Stimulated activated naive CD8-positive, alpha-beta T cell treated with anti-CD3 and anti-CD28 coated beads, Interleukin-15, amount 100 ng/mL, for 72 hours (primary cell): Measurements from ENCODE around the gene DHCR7.

ENCODE experiments used
- ATAC-seq: fragments of 150-1000 bp; cut with Tn5 transposase; 2 replicates; pipeline ENCODE4 v1.10.0; 2021; ENCODE audit warnings: mild to moderate bottlenecking, moderate library complexity
- DNase-seq, 2 donors: peaks; one replicate each; pipeline ENCODE4 v3.0.0; 2021 to 2022
- H3K27ac Mint-ChIP-seq, 2 donors: one replicate each; pipeline ENCODE4 v1.8.0; 2022; ENCODE audit warnings: mild to moderate bottlenecking in 2 of 2, mixed read lengths in 2 of 2, moderate library complexity in 2 of 2
- H3K27me3 Mint-ChIP-seq: one replicate; pipeline ENCODE4 v1.8.0; 2022; ENCODE audit warnings: mixed read lengths
- H3K4me1 Mint-ChIP-seq: one replicate; pipeline ENCODE4 v1.8.0; 2022; ENCODE audit warnings: mild to moderate bottlenecking, mixed read lengths
- H3K4me3 Mint-ChIP-seq, 2 donors: one replicate each; pipeline ENCODE4 v1.8.0; 2022; ENCODE audit warnings: mild to moderate bottlenecking in 2 of 2, mixed read lengths in 2 of 2, moderate library complexity in 1 of 2
- H3K9me3 Mint-ChIP-seq, 2 donors: one replicate each; pipeline ENCODE4 v1.8.0; 2022; ENCODE audit warnings: mixed read lengths in 2 of 2

DHCR7 gene

GRCh38 chr11:71448257-71449171 is at the start of gene DHCR7:
Gene DHCR7 (minus strand): TSS chr11:71448393. CDS start chr11:71444952, 3,441 bp downstream.
- peak within 1 kb of the TSS; percentile 96 to 97 for H3K4me3 Mint-ChIP-seq
- H3K4me1 Mint-ChIP-seq = peaks cover 56% of the 10 kb centered on the region
- H3K27me3 Mint-ChIP-seq = no peaks in the 10 kb centered on the region
- peaks cover 0 to 7% of the 10 kb centered on the region in 2 donors for H3K9me3 Mint-ChIP-seq
- peak; percentile 88 for ATAC-seq
- H3K27ac Mint-ChIP-seq = peak within 1 kb of the TSS; percentile 89 to 96
- DNase-seq = peak; percentile 94 to 95

- Mint-ChIP-seq H3K27me3 (no peaks in the 10 kb centered on the region), H3K4me1 (no peaks in the 10 kb centered on the region), H3K9me3 (no peaks in the 10 kb centered on the region), H3K27ac (no peak overlapping the region), H3K4me3 (no peak overlapping the region)
- DNase-seq (no peak), ATAC-seq (no peak)
Observed at GRCh38 chr11:71496421-71496820, 48.2 kb upstream of the DHCR7 start.

- ATAC-seq (no peak), DNase-seq (no peak)
- Mint-ChIP-seq H3K4me3 (no peak overlapping the region), H3K4me1 (no peaks in the 10 kb centered on the region), H3K27ac (peak overlapping the region in 1 of 2 donors; percentile 84), H3K9me3 (no peaks in the 10 kb centered on the region), H3K27me3 (no peaks in the 10 kb centered on the region)
Observed at GRCh38 chr11:71495286-71496230, 47.4 kb upstream of the DHCR7 start.

- ATAC-seq (no peak), DNase-seq (no peak)
- H3K27ac Mint-ChIP-seq = peak overlapping the region in 1 of 2 donors; percentile 89
- H3K9me3 Mint-ChIP-seq = no peaks in the 10 kb centered on the region
- H3K4me3 Mint-ChIP-seq = no peak overlapping the region
- peaks cover 20% of the 10 kb centered on the region for H3K4me1 Mint-ChIP-seq
- H3K27me3 Mint-ChIP-seq = no peaks in the 10 kb centered on the region
Observed at GRCh38 chr11:71491940-71492339, 43.7 kb upstream of the DHCR7 start.

GRCh38 chr11:71491531-71491930 is 43.3 kb upstream of the DHCR7 start:
- H3K4me3 Mint-ChIP-seq = no peak overlapping the region
- peaks cover 20% of the 10 kb centered on the region for H3K4me1 Mint-ChIP-seq
- DNase-seq (no peak), ATAC-seq (no peak)
- no peaks in the 10 kb centered on the region for H3K9me3 Mint-ChIP-seq
- no peak overlapping the region for H3K27ac Mint-ChIP-seq
- H3K27me3 Mint-ChIP-seq = no peaks in the 10 kb centered on the region

GRCh38 chr11:71490731-71491390 is 42.7 kb upstream of the DHCR7 start:
- Mint-ChIP-seq H3K4me3 (no peak overlapping the region), H3K9me3 (no peaks in the 10 kb centered on the region), H3K4me1 (peaks cover 20% of the 10 kb centered on the region), H3K27ac (peak overlapping the region in 1 of 2 donors; percentile 57), H3K27me3 (no peaks in the 10 kb centered on the region)
- no peak for DNase-seq
- ATAC-seq = no peak

- peak overlapping the region; percentile 85 to 89 for H3K27ac Mint-ChIP-seq
- H3K4me1 Mint-ChIP-seq = peaks cover 20% of the 10 kb centered on the region
- no peak for ATAC-seq
- DNase-seq = no peak
- H3K4me3 Mint-ChIP-seq = no peak overlapping the region
- H3K27me3 Mint-ChIP-seq = no peaks in the 10 kb centered on the region
- no peaks in the 10 kb centered on the region for H3K9me3 Mint-ChIP-seq
Observed at GRCh38 chr11:71490044-71490730, 42.0 kb upstream of the DHCR7 start.

GRCh38 chr11:71489311-71490043 is 41.3 kb upstream of the DHCR7 start:
- DNase-seq (peak; percentile 11 to 62), ATAC-seq (peak; percentile 96)
- H3K4me3 Mint-ChIP-seq = peak overlapping the region; percentile 2 to 14
- H3K4me1 Mint-ChIP-seq = peaks cover 20% of the 10 kb centered on the region
- H3K27ac Mint-ChIP-seq = peak overlapping the region; percentile 85 to 97
- H3K27me3 Mint-ChIP-seq = no peaks in the 10 kb centered on the region
- no peaks in the 10 kb centered on the region for H3K9me3 Mint-ChIP-seq

- peak overlapping the region; percentile 4 to 30 for H3K4me3 Mint-ChIP-seq
- no peak for DNase-seq
- no peaks in the 10 kb centered on the region for H3K9me3 Mint-ChIP-seq
- H3K27ac Mint-ChIP-seq = peak overlapping the region; percentile 83
- peak; percentile 25 for ATAC-seq
- peaks cover 20% of the 10 kb centered on the region for H3K4me1 Mint-ChIP-seq
- H3K27me3 Mint-ChIP-seq = no peaks in the 10 kb centered on the region
Observed at GRCh38 chr11:71488681-71489270, 40.6 kb upstream of the DHCR7 start.

GRCh38 chr11:71486320-71486719 is 38.1 kb upstream of the DHCR7 start:
- Mint-ChIP-seq H3K27me3 (no peaks in the 10 kb centered on the region), H3K9me3 (no peaks in the 10 kb centered on the region), H3K4me1 (peaks cover 20% of the 10 kb centered on the region), H3K27ac (no peak overlapping the region), H3K4me3 (no peak overlapping the region)
- ATAC-seq (no peak), DNase-seq (no peak)

- ATAC-seq (no peak), DNase-seq (no peak)
- no peaks in the 10 kb centered on the region for H3K27me3 Mint-ChIP-seq
- H3K27ac Mint-ChIP-seq = no peak overlapping the region
- peaks cover 20% of the 10 kb centered on the region for H3K4me1 Mint-ChIP-seq
- no peaks in the 10 kb centered on the region for H3K9me3 Mint-ChIP-seq
- H3K4me3 Mint-ChIP-seq = no peak overlapping the region
Observed at GRCh38 chr11:71485466-71485865, 37.3 kb upstream of the DHCR7 start.

GRCh38 chr11:71485063-71485399 is 36.8 kb upstream of the DHCR7 start:
- peaks cover 20% of the 10 kb centered on the region for H3K4me1 Mint-ChIP-seq
- no peak overlapping the region for H3K4me3 Mint-ChIP-seq
- ATAC-seq (no peak), DNase-seq (no peak)
- no peak overlapping the region for H3K27ac Mint-ChIP-seq
- H3K9me3 Mint-ChIP-seq = no peaks in the 10 kb centered on the region
- no peaks in the 10 kb centered on the region for H3K27me3 Mint-ChIP-seq

- Mint-ChIP-seq H3K27ac (no peak overlapping the region), H3K4me1 (peaks cover 16% of the 10 kb centered on the region), H3K4me3 (no peak overlapping the region), H3K9me3 (no peaks in the 10 kb centered on the region), H3K27me3 (no peaks in the 10 kb centered on the region)
- ATAC-seq = no peak
- DNase-seq = no peak
Observed at GRCh38 chr11:71484248-71485062, 36.3 kb upstream of the DHCR7 start.
